SK-N-SH treated with all-trans-retinoic acid at 6 μM for 48 hours (cell line): Measurements from ENCODE around the gene HGFAC.

ENCODE experiments used
- ATAC-seq: fragments of 200-7000 bp; cut with Tn5 transposase; 3 replicates; pipeline ENCODE4 v1.9.1; 2020; ENCODE audit warnings: mild to moderate bottlenecking, moderate library complexity
- ARNTL ChIP-seq: fragments of 450-650 bp; formaldehyde crosslinking; IDR thresholded peaks from 2 replicates; pipeline ENCODE4 v1.5.0; 2020; ENCODE audit warnings: low read depth, mild to moderate bottlenecking, moderate library complexity, borderline replicate concordance
- BACH2 ChIP-seq: fragments of 250-450 bp; sonication (Bioruptor Pico); IDR thresholded peaks from 2 replicates; pipeline ENCODE4 v1.9.0; 2021; ENCODE audit warnings: mild to moderate bottlenecking, borderline replicate concordance
- CSDC2 ChIP-seq: fragments of 250-450 bp; sonication (Bioruptor Pico); IDR thresholded peaks from 2 replicates; pipeline ENCODE4 v1.5.0; 2020; ENCODE audit warnings: mild to moderate bottlenecking, moderate library complexity
- ESRRG ChIP-seq: fragments of 250-450 bp; sonication (Bioruptor Pico); IDR thresholded peaks from 2 replicates; pipeline ENCODE4 v1.6.1; 2021; ENCODE audit warnings: mild to moderate bottlenecking
- GLIS3 ChIP-seq: fragments of 250-450 bp; sonication (Bioruptor Pico); IDR thresholded peaks from 2 replicates; pipeline ENCODE4 v1.5.0; 2020; ENCODE audit warnings: mild to moderate bottlenecking, moderate library complexity
- ISL1 ChIP-seq: fragments of 250-450 bp; sonication (Bioruptor Pico); IDR thresholded peaks from 2 replicates; pipeline ENCODE4 v2.1.2; 2022; ENCODE audit warnings: mild to moderate bottlenecking, moderate library complexity
- OSR1 ChIP-seq: fragments of 250-450 bp; sonication (Bioruptor Pico); IDR thresholded peaks from 2 replicates; pipeline ENCODE4 v1.8.0; 2022; ENCODE audit warnings: moderate library complexity, mild to moderate bottlenecking, inconsistent platforms
- RARB ChIP-seq: fragments of 250-450 bp; sonication (Bioruptor Pico); IDR thresholded peaks from 2 replicates; pipeline ENCODE4 v1.8.0; 2021; ENCODE audit warnings: mild to moderate bottlenecking, moderate library complexity
- SNAI2 ChIP-seq: fragments of 250-450 bp; sonication (Bioruptor Pico); IDR thresholded peaks from 2 replicates; pipeline ENCODE4 v1.5.0; 2020; ENCODE audit warnings: mild to moderate bottlenecking, moderate library complexity
- TCF4 ChIP-seq: fragments of 250-450 bp; sonication (Bioruptor Pico); IDR thresholded peaks from 2 replicates; pipeline ENCODE4 v1.8.0; 2021; ENCODE audit warnings: mild to moderate bottlenecking, moderate library complexity, borderline replicate concordance
- TOX ChIP-seq: fragments of 250-450 bp; sonication (Bioruptor Pico); IDR thresholded peaks from 2 replicates; pipeline ENCODE4 v1.8.0; 2021; ENCODE audit warnings: mild to moderate bottlenecking, moderate library complexity, borderline replicate concordance
- ZC3H10 ChIP-seq: fragments of 250-450 bp; sonication (Bioruptor Pico); IDR thresholded peaks from 2 replicates; pipeline ENCODE4 v1.5.1; 2021; ENCODE audit warnings: mild to moderate bottlenecking, moderate library complexity
- ZFP3 ChIP-seq: fragments of 250-450 bp; sonication (Bioruptor Pico); IDR thresholded peaks from 2 replicates; pipeline ENCODE4 v1.5.0; 2020; ENCODE audit warnings: mild to moderate bottlenecking, moderate library complexity
- ZFP30 ChIP-seq: fragments of 450-650 bp; formaldehyde crosslinking; IDR thresholded peaks from 2 replicates; pipeline ENCODE4 v1.5.0; 2022; ENCODE audit warnings: mild to moderate bottlenecking, moderate library complexity
- ZNF565 ChIP-seq: fragments of 450-650 bp; formaldehyde crosslinking; conservative IDR thresholded peaks from 2 replicates; pipeline ENCODE4 v1.5.0; 2020; ENCODE audit warnings: low read depth, mild to moderate bottlenecking, moderate library complexity
- ZNF70 ChIP-seq: fragments of 450-650 bp; formaldehyde crosslinking; IDR thresholded peaks from 2 replicates; pipeline ENCODE4 v1.5.0; 2020; ENCODE audit warnings: mild to moderate bottlenecking, moderate library complexity
- ZNF8 ChIP-seq: fragments of 450-650 bp; formaldehyde crosslinking; IDR thresholded peaks from 2 replicates; pipeline ENCODE4 v1.5.0; 2020; ENCODE audit warnings: mild to moderate bottlenecking, moderate library complexity
- TF ChIP-seq, protein P1 (sequence below): fragments of 250-450 bp; sonication (Bioruptor Pico); IDR thresholded peaks from 2 replicates; pipeline ENCODE4 v1.5.1; 2020; ENCODE audit warnings: low read depth, mild to moderate bottlenecking, moderate library complexity
- TF ChIP-seq, protein P2 (sequence below): fragments of 250-450 bp; sonication (Bioruptor Pico); IDR thresholded peaks from 2 replicates; pipeline ENCODE4 v1.8.0; 2021; ENCODE audit warnings: low read depth, mild to moderate bottlenecking, moderate library complexity, borderline replicate concordance
- TF ChIP-seq, protein P3 (sequence below): fragments of 250-450 bp; sonication (Bioruptor Pico); IDR thresholded peaks from 2 replicates; pipeline ENCODE4 v1.5.1; 2021; ENCODE audit warnings: mild to moderate bottlenecking, moderate library complexity
- TF ChIP-seq, protein P4 (sequence below): fragments of 250-450 bp; sonication (Bioruptor Pico); IDR thresholded peaks from 2 replicates; pipeline ENCODE4 v1.8.0; 2020; ENCODE audit warnings: mild to moderate bottlenecking, moderate library complexity, borderline replicate concordance
- TF ChIP-seq, protein P5 (sequence below): fragments of 250-450 bp; sonication (Bioruptor Pico); IDR thresholded peaks from 2 replicates; pipeline ENCODE4 v1.5.0; 2020; ENCODE audit warnings: mild to moderate bottlenecking, moderate library complexity

Gene HGFAC

DNA sequence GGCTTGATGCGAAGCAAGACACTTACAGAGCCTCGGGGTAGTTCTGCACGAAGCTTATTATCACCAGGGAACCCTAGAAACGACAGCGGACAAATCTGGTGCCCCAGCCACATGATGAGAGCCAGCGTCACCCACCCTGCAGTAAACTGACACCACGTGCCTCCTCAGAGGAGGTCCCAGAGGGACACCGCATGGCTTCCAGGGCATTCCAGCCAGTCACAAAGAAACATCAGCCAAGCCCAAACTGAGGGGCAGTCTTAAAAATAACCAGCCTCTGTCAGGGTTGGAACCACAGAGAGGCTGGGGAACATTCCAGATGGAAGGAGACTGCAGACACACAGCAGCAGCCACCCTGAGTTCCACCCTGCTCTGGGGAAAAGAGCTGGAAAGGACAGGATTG, 36.6 kb upstream of the HGFAC start:
- no peak for ATAC-seq
- TF ChIP-seq TCF4 (CRISPR knock-in tag) (no peak), ESRRG (no peak), ARNTL (CRISPR knock-in tag) (no peak), ZNF70 (CRISPR knock-in tag) (no peak), OSR1 (no peak), GLIS3 (CRISPR knock-in tag) (no peak)

DNA sequence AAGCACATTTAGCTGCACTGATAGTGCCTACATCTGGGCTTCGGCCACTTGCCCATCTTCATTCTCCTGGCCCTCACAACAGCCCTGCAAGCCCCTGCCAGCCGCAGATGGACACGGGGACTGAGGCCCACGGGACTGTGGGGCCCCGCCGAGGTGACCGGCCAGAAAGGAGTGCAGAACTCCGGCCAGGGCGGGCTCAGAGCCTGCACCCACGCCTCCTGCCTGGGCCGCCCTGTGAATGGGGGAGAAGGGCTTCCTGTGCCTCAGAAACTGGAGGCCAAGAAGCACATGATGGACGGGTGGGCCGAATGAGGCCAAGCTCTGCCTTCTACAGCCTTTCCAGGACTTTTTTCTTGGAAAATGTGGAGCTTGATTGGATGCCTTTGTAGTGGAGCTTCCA, 35.7 kb upstream of the HGFAC start:
- TF ChIP-seq TCF4 (CRISPR knock-in tag) (no peak), ZFP3 (CRISPR knock-in tag) (no peak), ISL1 (CRISPR knock-in tag) (no peak), SNAI2 (CRISPR knock-in tag) (no peak), TOX (CRISPR knock-in tag) (no peak), BACH2 (CRISPR knock-in tag) (no peak), RARB (CRISPR knock-in tag) (no peak), ESRRG (no peak), CSDC2 (CRISPR knock-in tag) (no peak), ZNF565 (CRISPR knock-in tag) (no peak), OSR1 (no peak), ZNF8 (CRISPR knock-in tag) (no peak), ZC3H10 (CRISPR knock-in tag) (no peak), ARNTL (CRISPR knock-in tag) (no peak)
- TF ChIP-seq, protein P1, sequence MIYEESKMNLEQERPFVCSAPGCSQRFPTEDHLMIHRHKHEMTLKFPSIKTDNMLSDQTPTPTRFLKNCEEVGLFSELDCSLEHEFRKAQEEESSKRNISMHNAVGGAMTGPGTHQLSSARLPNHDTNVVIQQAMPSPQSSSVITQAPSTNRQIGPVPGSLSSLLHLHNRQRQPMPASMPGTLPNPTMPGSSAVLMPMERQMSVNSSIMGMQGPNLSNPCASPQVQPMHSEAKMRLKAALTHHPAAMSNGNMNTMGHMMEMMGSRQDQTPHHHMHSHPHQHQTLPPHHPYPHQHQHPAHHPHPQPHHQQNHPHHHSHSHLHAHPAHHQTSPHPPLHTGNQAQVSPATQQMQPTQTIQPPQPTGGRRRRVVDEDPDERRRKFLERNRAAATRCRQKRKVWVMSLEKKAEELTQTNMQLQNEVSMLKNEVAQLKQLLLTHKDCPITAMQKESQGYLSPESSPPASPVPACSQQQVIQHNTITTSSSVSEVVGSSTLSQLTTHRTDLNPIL (CRISPR knock-in tag) = no peak
- TF ChIP-seq, protein P2, sequence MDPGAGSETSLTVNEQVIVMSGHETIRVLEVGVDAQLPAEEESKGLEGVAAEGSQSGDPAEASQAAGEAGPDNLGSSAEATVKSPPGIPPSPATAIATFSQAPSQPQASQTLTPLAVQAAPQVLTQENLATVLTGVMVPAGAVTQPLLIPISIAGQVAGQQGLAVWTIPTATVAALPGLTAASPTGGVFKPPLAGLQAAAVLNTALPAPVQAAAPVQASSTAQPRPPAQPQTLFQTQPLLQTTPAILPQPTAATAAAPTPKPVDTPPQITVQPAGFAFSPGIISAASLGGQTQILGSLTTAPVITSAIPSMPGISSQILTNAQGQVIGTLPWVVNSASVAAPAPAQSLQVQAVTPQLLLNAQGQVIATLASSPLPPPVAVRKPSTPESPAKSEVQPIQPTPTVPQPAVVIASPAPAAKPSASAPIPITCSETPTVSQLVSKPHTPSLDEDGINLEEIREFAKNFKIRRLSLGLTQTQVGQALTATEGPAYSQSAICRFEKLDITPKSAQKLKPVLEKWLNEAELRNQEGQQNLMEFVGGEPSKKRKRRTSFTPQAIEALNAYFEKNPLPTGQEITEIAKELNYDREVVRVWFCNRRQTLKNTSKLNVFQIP (CRISPR knock-in tag) = no peak
- TF ChIP-seq, protein P3, sequence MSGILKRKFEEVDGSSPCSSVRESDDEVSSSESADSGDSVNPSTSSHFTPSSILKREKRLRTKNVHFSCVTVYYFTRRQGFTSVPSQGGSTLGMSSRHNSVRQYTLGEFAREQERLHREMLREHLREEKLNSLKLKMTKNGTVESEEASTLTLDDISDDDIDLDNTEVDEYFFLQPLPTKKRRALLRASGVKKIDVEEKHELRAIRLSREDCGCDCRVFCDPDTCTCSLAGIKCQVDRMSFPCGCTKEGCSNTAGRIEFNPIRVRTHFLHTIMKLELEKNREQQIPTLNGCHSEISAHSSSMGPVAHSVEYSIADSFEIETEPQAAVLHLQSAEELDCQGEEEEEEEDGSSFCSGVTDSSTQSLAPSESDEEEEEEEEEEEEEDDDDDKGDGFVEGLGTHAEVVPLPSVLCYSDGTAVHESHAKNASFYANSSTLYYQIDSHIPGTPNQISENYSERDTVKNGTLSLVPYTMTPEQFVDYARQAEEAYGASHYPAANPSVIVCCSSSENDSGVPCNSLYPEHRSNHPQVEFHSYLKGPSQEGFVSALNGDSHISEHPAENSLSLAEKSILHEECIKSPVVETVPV (CRISPR knock-in tag) = no peak
- TF ChIP-seq, protein P4, sequence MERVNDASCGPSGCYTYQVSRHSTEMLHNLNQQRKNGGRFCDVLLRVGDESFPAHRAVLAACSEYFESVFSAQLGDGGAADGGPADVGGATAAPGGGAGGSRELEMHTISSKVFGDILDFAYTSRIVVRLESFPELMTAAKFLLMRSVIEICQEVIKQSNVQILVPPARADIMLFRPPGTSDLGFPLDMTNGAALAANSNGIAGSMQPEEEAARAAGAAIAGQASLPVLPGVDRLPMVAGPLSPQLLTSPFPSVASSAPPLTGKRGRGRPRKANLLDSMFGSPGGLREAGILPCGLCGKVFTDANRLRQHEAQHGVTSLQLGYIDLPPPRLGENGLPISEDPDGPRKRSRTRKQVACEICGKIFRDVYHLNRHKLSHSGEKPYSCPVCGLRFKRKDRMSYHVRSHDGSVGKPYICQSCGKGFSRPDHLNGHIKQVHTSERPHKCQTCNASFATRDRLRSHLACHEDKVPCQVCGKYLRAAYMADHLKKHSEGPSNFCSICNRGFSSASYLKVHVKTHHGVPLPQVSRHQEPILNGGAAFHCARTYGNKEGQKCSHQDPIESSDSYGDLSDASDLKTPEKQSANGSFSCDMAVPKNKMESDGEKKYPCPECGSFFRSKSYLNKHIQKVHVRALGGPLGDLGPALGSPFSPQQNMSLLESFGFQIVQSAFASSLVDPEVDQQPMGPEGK (CRISPR knock-in tag) = no peak
- ATAC-seq = no peak

DNA sequence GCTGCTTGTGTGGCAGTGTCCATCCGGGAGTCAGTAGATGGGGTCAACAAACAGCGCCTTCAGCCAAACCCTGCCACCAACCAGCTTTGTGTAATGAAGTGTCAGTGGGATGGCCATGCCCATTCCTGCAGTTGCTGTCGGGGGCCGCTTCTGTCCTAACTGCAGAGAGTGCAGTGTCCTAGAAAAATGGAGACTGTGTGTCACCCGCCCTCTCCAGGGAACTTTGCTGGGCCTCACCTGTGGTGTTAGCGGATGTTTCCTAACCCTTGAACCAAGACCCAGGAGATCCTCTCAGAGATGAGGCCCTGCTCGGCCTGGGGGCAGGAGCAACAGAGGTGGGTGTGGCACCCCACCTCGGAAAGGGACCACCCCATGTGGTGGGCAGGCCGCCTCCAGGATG, 35.3 kb upstream of the HGFAC start:
- TF ChIP-seq ZNF70 (CRISPR knock-in tag) (no peak), BACH2 (CRISPR knock-in tag) (no peak), TOX (CRISPR knock-in tag) (no peak), GLIS3 (CRISPR knock-in tag) (no peak), OSR1 (no peak), TCF4 (CRISPR knock-in tag) (no peak), ZFP30 (no peak), ISL1 (CRISPR knock-in tag) (no peak), ZNF8 (CRISPR knock-in tag) (no peak)
- TF ChIP-seq, protein P5, sequence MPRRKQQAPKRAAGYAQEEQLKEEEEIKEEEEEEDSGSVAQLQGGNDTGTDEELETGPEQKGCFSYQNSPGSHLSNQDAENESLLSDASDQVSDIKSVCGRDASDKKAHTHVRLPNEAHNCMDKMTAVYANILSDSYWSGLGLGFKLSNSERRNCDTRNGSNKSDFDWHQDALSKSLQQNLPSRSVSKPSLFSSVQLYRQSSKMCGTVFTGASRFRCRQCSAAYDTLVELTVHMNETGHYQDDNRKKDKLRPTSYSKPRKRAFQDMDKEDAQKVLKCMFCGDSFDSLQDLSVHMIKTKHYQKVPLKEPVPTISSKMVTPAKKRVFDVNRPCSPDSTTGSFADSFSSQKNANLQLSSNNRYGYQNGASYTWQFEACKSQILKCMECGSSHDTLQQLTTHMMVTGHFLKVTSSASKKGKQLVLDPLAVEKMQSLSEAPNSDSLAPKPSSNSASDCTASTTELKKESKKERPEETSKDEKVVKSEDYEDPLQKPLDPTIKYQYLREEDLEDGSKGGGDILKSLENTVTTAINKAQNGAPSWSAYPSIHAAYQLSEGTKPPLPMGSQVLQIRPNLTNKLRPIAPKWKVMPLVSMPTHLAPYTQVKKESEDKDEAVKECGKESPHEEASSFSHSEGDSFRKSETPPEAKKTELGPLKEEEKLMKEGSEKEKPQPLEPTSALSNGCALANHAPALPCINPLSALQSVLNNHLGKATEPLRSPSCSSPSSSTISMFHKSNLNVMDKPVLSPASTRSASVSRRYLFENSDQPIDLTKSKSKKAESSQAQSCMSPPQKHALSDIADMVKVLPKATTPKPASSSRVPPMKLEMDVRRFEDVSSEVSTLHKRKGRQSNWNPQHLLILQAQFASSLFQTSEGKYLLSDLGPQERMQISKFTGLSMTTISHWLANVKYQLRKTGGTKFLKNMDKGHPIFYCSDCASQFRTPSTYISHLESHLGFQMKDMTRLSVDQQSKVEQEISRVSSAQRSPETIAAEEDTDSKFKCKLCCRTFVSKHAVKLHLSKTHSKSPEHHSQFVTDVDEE (CRISPR knock-in tag) = no peak
- no peak for ATAC-seq
